OCI-LY3 (cell line): ENCODE measurements around the gene ATP2A2.

Experiments used
- H2AFZ ChIP-seq: fragments of 200-600, 300-600 bp; shearing (Covaris generic); 2 replicates; pipeline ENCODE4 v1.6.0; 2014; ENCODE audit warnings: antibody characterized with exemption, low read depth, low read length
- H3K27ac ChIP-seq: fragments of 200-600, 300-600 bp; sonication (generic); 2 replicates; pipeline ENCODE4 v1.5.1; 2014; ENCODE audit warnings: mild to moderate bottlenecking, low read length, moderate library complexity, mixed read lengths
- H3K27me3 ChIP-seq: fragments of 200-600, 300-600 bp; sonication (generic); 2 replicates; pipeline ENCODE4 v1.6.1; 2014; ENCODE audit warnings: low read depth, low read length, mixed read lengths
- H3K36me3 ChIP-seq: fragments of 200-600, 300-600 bp; sonication (generic); replicated peaks from 2 replicates; pipeline ENCODE3; 2014; ENCODE audit warnings: low read depth, low read length, mixed read lengths
- H3K4me1 ChIP-seq: fragments of 300-600, 200-600 bp; sonication (generic); 2 replicates; pipeline ENCODE4 v1.6.1; 2014; ENCODE audit warnings: low read length, mixed read lengths
- H3K4me2 ChIP-seq: fragments of 200-600, 300-600 bp; sonication (generic); 2 replicates; pipeline ENCODE4 v1.6.1; 2014; ENCODE audit warnings: low read length, mixed read lengths
- H3K4me3 ChIP-seq: fragments of 300-600, 200-600 bp; sonication (generic); 2 replicates; pipeline ENCODE4 v1.5.1; 2014; ENCODE audit warnings: antibody characterized with exemption, mild to moderate bottlenecking, low read length, moderate library complexity
- H3K79me2 ChIP-seq: fragments of 300-600, 200-600 bp; shearing (Covaris generic); 2 replicates; pipeline ENCODE4 v1.6.1; 2014; ENCODE audit warnings: mild to moderate bottlenecking, low read length, mixed read lengths
- H3K9ac ChIP-seq: fragments of 300-600, 200-600 bp; shearing (Covaris generic); 2 replicates; pipeline ENCODE4 v1.6.0; 2014; ENCODE audit warnings: mild to moderate bottlenecking, low read length, moderate library complexity
- H3K9me3 ChIP-seq: fragments of 200-600, 300-600 bp; shearing (Covaris generic); 2 replicates; pipeline ENCODE4 v1.6.1; 2014; ENCODE audit warnings: low read length, mixed read lengths; ENCODE audit not compliant: insufficient read depth
- H4K20me1 ChIP-seq: fragments of 200-600, 300-600 bp; sonication (generic); 2 replicates; pipeline ENCODE4 v1.6.1; 2016; ENCODE audit warnings: low read length, mixed read lengths; ENCODE audit not compliant: insufficient read depth
- CTCF ChIP-seq: fragments of 200-600, 300-600 bp; sonication (generic); IDR thresholded peaks from 2 replicates; pipeline ENCODE4 v1.5.1; 2014; ENCODE audit warnings: antibody characterized with exemption, low read length, low read depth
- EZH2phosphoT487 ChIP-seq: fragments of 200-600 bp; shearing (Covaris generic); IDR thresholded peaks from 2 replicates; pipeline ENCODE4 v1.6.1; 2018; ENCODE audit warnings: antibody characterized with exemption, mixed run types, low read depth

The ATP2A2 gene

DNA sequence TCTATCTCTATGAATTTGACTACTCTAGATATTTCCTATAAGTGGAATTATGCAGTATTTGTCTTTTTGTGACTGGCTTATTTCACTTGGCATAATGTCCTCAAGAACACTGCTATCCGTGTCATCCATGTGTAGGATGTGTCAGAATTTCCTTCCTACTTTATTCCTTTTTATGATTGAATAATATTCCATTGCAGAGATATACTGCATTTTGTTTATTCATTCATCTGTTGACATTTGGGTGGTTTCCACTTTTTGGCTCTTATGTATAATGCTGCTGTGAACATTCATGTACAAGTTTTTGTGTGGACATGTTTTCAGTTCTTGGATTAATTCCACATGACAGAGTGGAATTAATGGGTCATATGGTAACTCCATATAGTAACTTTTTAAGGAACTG, 45.7 kb upstream of the ATP2A2 start:
- H3K4me3 ChIP-seq: no peak overlapping the region
- no peak overlapping the region for H3K9ac ChIP-seq
- H3K9me3 ChIP-seq: no peaks in the 10 kb centered on the region
- peaks cover 10% of the 10 kb centered on the region; the same call in 1 of the 2 replicates for H3K4me1 ChIP-seq
- H2AFZ ChIP-seq: no peak overlapping the region
- TF ChIP-seq EZH2phosphoT487: no peak
- TF ChIP-seq CTCF: no peak
- H3K36me3 ChIP-seq: no peaks in the 10 kb centered on the region
- H3K79me2 ChIP-seq: no peaks in the 10 kb centered on the region
- no peaks in the 10 kb centered on the region for H4K20me1 ChIP-seq
- no peak overlapping the region for H3K4me2 ChIP-seq
- no peaks in the 10 kb centered on the region for H3K27me3 ChIP-seq
- H3K27ac ChIP-seq: no peak overlapping the region

GRCh38 chr12:110243227-110243626, 37.8 kb upstream of the ATP2A2 start:
- no peak overlapping the region for H3K27ac ChIP-seq
- H3K4me2 ChIP-seq: no peak overlapping the region
- H3K36me3 ChIP-seq: no peaks in the 10 kb centered on the region
- H4K20me1 ChIP-seq: no peaks in the 10 kb centered on the region
- no peaks in the 10 kb centered on the region for H3K27me3 ChIP-seq
- H3K9ac ChIP-seq: no peak overlapping the region
- no peak overlapping the region for H3K4me3 ChIP-seq
- no peaks in the 10 kb centered on the region for H3K79me2 ChIP-seq
- no peaks in the 10 kb centered on the region for H3K9me3 ChIP-seq
- TF ChIP-seq CTCF: no peak
- TF ChIP-seq EZH2phosphoT487: no peak
- no peaks in the 10 kb centered on the region for H3K4me1 ChIP-seq
- H2AFZ ChIP-seq: no peak overlapping the region

DNA sequence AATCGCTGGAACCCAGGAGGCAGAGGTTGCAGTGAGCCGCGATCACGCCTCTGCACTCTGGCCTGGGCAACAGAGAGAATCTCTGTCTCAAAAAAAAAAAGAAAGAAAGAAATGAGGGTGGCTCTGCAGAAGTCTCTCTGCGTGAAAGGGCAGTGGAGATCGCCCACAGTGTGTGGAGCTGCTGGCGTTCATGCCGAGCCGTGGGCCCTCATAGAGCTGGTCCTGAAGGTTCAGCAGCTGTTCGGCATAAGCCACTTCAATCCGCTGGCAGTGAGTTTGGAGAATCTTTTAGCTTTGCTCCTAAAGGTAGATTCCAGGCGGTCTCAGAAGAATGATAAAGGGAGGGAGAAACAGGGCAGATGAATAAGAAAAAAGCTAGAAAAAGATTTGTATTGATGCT, 36.7 kb upstream of the ATP2A2 start:
- no peak for TF ChIP-seq CTCF
- TF ChIP-seq EZH2phosphoT487: no peak
- Histone ChIP-seq H4K20me1 (no peaks in the 10 kb centered on the region), H3K4me2 (no peak overlapping the region)

GRCh38 chr12:110244829-110245228, 36.2 kb upstream of the ATP2A2 start:
- Histone ChIP-seq H3K9ac (no peak overlapping the region), H3K27me3 (no peaks in the 10 kb centered on the region), H3K36me3 (no peaks in the 10 kb centered on the region), H3K27ac (no peak overlapping the region), H3K79me2 (no peaks in the 10 kb centered on the region), H3K4me2 (no peak overlapping the region), H4K20me1 (no peaks in the 10 kb centered on the region), H3K4me3 (no peak overlapping the region), H2AFZ (no peak overlapping the region), H3K9me3 (no peaks in the 10 kb centered on the region), H3K4me1 (no peaks in the 10 kb centered on the region)
- no peak for TF ChIP-seq EZH2phosphoT487
- no peak for TF ChIP-seq CTCF

More for the DNA sequence above, 36.7 kb upstream of the ATP2A2 start:
- Histone ChIP-seq H3K9me3 (no peaks in the 10 kb centered on the region), H3K27me3 (no peaks in the 10 kb centered on the region), H3K79me2 (no peaks in the 10 kb centered on the region), H2AFZ (no peak overlapping the region), H3K4me1 (no peaks in the 10 kb centered on the region), H3K36me3 (no peaks in the 10 kb centered on the region), H3K4me3 (no peak overlapping the region), H3K9ac (no peak overlapping the region), H3K27ac (no peak overlapping the region)
